DND-41 (cell line): ENCODE results near the gene COL2A1.

Source experiments
- EZH2 ChIP-seq: IDR thresholded peaks from 3 replicates; pipeline ENCODE4 v1.6.1; 2012; ENCODE audit warnings: borderline replicate concordance, low read depth, mild to moderate bottlenecking, moderate library complexity, low read length, inconsistent platforms; ENCODE audit not compliant: severe bottlenecking
- TF ChIP-seq, protein P1 (sequence below): IDR thresholded peaks from 2 replicates; pipeline ENCODE4 v1.5.1; 2012; ENCODE audit warnings: borderline replicate concordance, low read length, moderate library complexity, mild to moderate bottlenecking; ENCODE audit not compliant: poor library complexity, severe bottlenecking; ENCODE audit errors: extremely low read depth

- TF ChIP-seq, protein P1, sequence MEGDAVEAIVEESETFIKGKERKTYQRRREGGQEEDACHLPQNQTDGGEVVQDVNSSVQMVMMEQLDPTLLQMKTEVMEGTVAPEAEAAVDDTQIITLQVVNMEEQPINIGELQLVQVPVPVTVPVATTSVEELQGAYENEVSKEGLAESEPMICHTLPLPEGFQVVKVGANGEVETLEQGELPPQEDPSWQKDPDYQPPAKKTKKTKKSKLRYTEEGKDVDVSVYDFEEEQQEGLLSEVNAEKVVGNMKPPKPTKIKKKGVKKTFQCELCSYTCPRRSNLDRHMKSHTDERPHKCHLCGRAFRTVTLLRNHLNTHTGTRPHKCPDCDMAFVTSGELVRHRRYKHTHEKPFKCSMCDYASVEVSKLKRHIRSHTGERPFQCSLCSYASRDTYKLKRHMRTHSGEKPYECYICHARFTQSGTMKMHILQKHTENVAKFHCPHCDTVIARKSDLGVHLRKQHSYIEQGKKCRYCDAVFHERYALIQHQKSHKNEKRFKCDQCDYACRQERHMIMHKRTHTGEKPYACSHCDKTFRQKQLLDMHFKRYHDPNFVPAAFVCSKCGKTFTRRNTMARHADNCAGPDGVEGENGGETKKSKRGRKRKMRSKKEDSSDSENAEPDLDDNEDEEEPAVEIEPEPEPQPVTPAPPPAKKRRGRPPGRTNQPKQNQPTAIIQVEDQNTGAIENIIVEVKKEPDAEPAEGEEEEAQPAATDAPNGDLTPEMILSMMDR: no peak
- TF ChIP-seq EZH2: no peak
Measured at GRCh38 chr12:48024735-48025134, 20.5 kb upstream of the COL2A1 start.
